ENCODE measurements around the gene HUNK. TPM values are rescaled to one million over a fixed set of nuclear protein-coding genes. Genes with fewer than 3 reads are reported as not detected.

HUNK gene
- total RNA-seq, 2 donors from 2014 or later: 0.20 to 2.0 TPM

DNA sequence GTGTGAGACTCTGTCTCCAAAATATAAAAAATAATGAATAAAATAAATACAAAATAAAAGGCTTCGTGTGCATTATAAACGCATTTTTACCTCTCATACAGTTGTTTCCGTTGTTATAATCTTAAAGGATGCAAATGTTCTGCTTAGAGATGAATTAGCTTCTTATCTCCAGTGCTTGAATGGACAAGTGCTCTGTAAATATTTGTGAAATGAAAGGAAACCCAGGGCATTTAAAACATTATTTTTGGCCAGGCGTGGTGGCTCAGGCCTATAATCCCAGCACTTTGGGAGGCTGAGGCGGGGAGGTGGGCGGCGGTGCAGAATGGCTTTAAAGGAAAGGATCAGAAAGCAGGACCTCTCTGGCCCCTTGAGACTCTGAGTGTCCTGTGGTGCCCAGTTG, 94.5 kb downstream of the HUNK start:
- Histone ChIP-seq H3K4me3 (no peak overlapping the region), H3K36me3 (no peaks in the 10 kb centered on the region), H3K27ac (no peak overlapping the region), H3K27me3 (no peaks in the 10 kb centered on the region), H3K4me1 (no peaks in the 10 kb centered on the region), H3K9me3 (no peaks in the 10 kb centered on the region)
- TF ChIP-seq, protein P1, sequence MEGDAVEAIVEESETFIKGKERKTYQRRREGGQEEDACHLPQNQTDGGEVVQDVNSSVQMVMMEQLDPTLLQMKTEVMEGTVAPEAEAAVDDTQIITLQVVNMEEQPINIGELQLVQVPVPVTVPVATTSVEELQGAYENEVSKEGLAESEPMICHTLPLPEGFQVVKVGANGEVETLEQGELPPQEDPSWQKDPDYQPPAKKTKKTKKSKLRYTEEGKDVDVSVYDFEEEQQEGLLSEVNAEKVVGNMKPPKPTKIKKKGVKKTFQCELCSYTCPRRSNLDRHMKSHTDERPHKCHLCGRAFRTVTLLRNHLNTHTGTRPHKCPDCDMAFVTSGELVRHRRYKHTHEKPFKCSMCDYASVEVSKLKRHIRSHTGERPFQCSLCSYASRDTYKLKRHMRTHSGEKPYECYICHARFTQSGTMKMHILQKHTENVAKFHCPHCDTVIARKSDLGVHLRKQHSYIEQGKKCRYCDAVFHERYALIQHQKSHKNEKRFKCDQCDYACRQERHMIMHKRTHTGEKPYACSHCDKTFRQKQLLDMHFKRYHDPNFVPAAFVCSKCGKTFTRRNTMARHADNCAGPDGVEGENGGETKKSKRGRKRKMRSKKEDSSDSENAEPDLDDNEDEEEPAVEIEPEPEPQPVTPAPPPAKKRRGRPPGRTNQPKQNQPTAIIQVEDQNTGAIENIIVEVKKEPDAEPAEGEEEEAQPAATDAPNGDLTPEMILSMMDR (IDR thresholded peaks at IDR 0.05): no peak
- no peak for DNase-seq (ENCODE audit: low spot score)

DNA sequence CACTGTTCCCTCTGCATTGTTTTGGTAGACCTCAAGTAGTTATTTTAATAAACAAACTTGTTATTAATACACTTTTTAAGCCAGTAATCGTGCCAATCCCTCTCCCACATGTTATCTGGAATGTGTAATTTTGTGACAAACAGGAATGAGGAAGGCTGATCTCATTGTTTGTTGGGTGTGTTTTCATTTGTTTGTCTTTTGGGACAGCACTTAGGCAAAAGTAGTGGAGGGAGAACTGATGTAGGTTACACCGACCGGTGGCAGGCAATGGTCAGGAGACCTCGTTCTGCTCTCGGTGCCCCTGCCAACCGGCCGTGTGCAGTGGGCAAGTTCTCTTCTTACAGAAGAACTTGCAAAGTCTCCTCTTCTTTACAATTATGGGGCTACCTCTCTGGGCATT, 99.8 kb downstream of the HUNK start:
- Histone ChIP-seq H3K36me3 (no peaks in the 10 kb centered on the region), H3K27me3 (no peaks in the 10 kb centered on the region), H3K9me3 (no peaks in the 10 kb centered on the region), H3K27ac (no peak overlapping the region), H3K4me1 (no peaks in the 10 kb centered on the region), H3K4me3 (no peak overlapping the region)
- TF ChIP-seq, protein P1 (IDR thresholded peaks at IDR 0.05): no peak
- no peak for DNase-seq (ENCODE audit: low spot score)

DNA sequence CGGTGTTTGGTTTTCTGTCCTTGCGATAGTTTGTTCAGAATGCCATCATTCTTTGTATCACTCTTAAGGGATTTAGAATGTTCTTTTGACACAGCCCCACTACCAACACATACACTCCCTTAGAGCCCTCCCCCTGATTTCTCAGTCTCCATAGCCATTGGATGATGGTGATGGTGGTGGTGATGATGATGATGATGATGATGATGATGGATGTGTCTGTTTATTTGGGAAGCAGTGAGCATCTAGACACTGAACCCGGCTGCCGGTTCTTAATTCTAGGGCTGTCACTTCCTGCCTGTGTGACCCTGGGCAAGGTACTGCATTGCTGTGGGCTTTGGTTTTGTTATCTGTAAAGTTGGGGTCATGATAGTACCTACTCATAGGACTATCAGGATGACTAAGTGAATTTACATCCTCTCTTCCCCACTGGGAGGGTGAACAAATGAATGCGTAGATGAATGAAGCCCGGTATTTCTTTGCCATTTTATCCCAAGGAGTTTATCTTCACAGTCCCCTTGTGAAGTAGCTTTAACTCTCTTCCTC, 100.7 kb downstream of the HUNK start:
- no peak for DNase-seq (ENCODE audit: low spot score)
- no peak overlapping the region for H3K4me3 ChIP-seq
- no peaks in the 10 kb centered on the region for H3K27me3 ChIP-seq
- no peak overlapping the region for H3K27ac ChIP-seq
- H3K4me1 ChIP-seq: no peaks in the 10 kb centered on the region
- no peaks in the 10 kb centered on the region for H3K36me3 ChIP-seq
- TF ChIP-seq, protein P1 (IDR thresholded peaks at IDR 0.05): no peak
- no peaks in the 10 kb centered on the region for H3K9me3 ChIP-seq

DNA sequence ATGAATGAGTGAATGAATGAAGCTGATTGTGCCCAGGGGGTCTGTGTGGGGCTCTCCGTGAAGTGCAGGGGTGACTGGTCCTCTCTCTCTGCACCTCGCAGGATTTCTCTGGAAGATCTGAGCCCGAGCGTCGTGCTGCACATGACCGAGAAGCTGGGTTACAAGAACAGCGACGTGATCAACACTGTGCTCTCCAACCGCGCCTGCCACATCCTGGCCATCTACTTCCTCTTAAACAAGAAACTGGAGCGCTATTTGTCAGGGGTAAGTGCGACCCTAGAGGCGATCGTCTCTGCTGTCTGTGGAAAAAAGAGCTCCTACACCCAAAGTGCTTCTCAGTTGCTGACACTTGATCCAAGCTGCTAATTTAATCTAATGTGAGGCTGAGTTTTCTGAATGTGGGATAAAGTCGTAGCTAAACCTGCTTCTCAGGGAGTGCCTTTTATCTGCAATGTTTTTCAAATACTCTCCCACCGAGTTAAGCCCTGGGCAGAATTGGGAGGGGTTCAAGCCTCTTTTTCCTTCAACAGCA, 101.7 kb downstream of the HUNK start:
- TF ChIP-seq, protein P1 (IDR thresholded peaks at IDR 0.05): no peak
- H3K4me3 ChIP-seq: no peak overlapping the region

DNA sequence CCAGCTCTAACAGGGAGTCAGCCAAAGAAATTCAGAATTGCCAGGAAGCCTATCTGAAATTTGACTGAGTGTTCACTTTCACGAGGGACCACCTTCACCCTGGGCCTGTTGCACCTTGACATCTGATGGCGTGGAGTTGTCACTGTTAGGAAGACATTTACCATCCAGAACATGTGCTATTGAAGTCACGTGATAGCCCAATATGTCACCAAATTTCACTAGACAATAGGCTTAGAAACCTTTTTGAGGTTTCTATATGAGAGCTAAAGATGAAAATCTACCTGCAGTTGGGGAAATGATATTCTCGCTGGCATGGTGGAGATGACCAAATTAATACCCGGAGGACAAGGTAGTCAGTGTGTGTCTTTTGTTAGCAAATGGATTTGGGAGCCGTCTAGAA, 102.7 kb downstream of the HUNK start:
- H3K36me3 ChIP-seq: no peaks in the 10 kb centered on the region
- no peaks in the 10 kb centered on the region for H3K4me1 ChIP-seq
- H3K27me3 ChIP-seq: no peaks in the 10 kb centered on the region
- H3K4me3 ChIP-seq: no peak overlapping the region
- H3K27ac ChIP-seq: no peak overlapping the region
- H3K9me3 ChIP-seq: no peaks in the 10 kb centered on the region
- TF ChIP-seq, protein P1 (IDR thresholded peaks at IDR 0.05): no peak
- DNase-seq (ENCODE audit: low spot score): no peak

More for the DNA sequence above, 101.7 kb downstream of the HUNK start:
- Histone ChIP-seq H3K4me1 (no peaks in the 10 kb centered on the region), H3K9me3 (no peaks in the 10 kb centered on the region), H3K27me3 (no peaks in the 10 kb centered on the region), H3K27ac (no peak overlapping the region), H3K36me3 (no peaks in the 10 kb centered on the region)
- DNase-seq (ENCODE audit: low spot score): no peak

DNA sequence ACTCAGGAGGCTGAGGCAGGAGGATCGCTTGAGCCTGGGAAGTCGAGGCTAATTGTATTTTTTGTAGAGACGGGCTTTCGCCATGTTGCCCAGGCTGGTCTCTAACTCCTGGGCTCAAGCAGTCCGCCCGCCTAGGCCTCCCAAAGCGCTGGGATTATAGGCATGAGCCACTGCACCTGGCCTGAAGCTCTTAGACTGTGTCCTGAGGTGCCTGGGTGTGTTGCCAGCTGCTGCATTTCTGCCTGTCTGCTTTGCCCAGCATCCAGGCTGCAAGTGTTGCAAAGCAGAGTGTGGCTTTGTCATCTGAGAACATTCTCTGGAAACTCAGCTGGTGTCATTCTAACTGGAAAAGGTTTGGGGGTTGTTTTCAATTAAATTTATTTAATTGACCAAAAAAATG, 105.0 kb downstream of the HUNK start:
- Histone ChIP-seq H3K36me3 (no peaks in the 10 kb centered on the region), H3K27me3 (no peaks in the 10 kb centered on the region)

More for the DNA sequence above, 105.0 kb downstream of the HUNK start:
- Histone ChIP-seq H3K9me3 (no peaks in the 10 kb centered on the region), H3K27ac (no peak overlapping the region), H3K4me3 (no peak overlapping the region), H3K4me1 (no peaks in the 10 kb centered on the region)
- DNase-seq (ENCODE audit: low spot score): no peak
- TF ChIP-seq, protein P1 (IDR thresholded peaks at IDR 0.05): no peak

All from right atrium auricular region (tissue), 2 donors.